IMR-90 (cell line): Measurements from ENCODE around the gene ADGRD1. TPM values are rescaled to one million over a fixed set of nuclear protein-coding genes. Genes with fewer than 3 reads are reported as not detected.

Experiments used
- ATAC-seq: fragments of 200-7000 bp; cut with Tn5 transposase; 2 replicates; pipeline ENCODE4 v1.9.1; 2020; ENCODE audit warnings: low read depth, mild to moderate bottlenecking, moderate library complexity
- BruUV-seq: library from RNA; stranded (reverse); fragments of 400-500 nt; replicated peaks from 2 replicates; lab custom pipeline; 2021; lab: Mats Ljungman, UMichigan
- CTCF ChIA-PET: fragments of 300-600 bp; formaldehyde crosslinking; extraction: SDS; loops from one replicate; lab custom pipeline; 2021; ENCODE audit warnings: antibody characterized with exemption; lab: Yijun Ruan, JAX
- POLR2A ChIA-PET: fragments of 300-600 bp; sonication (Branson Sonifier 250); formaldehyde crosslinking; loops from one replicate; lab custom pipeline; 2022; ENCODE audit warnings: antibody characterized with exemption; ENCODE audit not compliant: unreplicated experiment; lab: Charles Lee
- DNase-seq: peaks from one replicate; pipeline ENCODE4 v3.0.0; 2013
- H2AFZ ChIP-seq: replicated peaks from 2 replicates; pipeline ENCODE3; 2013; ENCODE audit warnings: low read length, mild to moderate bottlenecking; ENCODE audit not compliant: poor library complexity
- H2AK5ac ChIP-seq: 2 replicates; pipeline ENCODE4 v1.6.1; 2013; ENCODE audit warnings: low read depth, low read length, inconsistent platforms
- H2AK9ac ChIP-seq: replicated peaks from 2 replicates; pipeline ENCODE3; 2013; ENCODE audit warnings: mild to moderate bottlenecking, low read depth, low read length, moderate library complexity; ENCODE audit not compliant: poor library complexity
- H2BK120ac ChIP-seq: 2 replicates; pipeline ENCODE4 v1.6.1; 2013; ENCODE audit warnings: low read depth, low read length, inconsistent platforms
- H2BK15ac ChIP-seq: 3 replicates; pipeline ENCODE4 v1.6.1; 2013; ENCODE audit warnings: low read depth, low read length, inconsistent platforms
- H2BK20ac ChIP-seq: 2 replicates; pipeline ENCODE4 v1.6.1; 2013; ENCODE audit warnings: low read depth, mild to moderate bottlenecking, inconsistent platforms, low read length, moderate library complexity
- H2BK5ac ChIP-seq: 2 replicates; pipeline ENCODE4 v1.6.1; 2013; ENCODE audit warnings: mild to moderate bottlenecking, low read depth, low read length, inconsistent platforms; ENCODE audit not compliant: poor library complexity, severe bottlenecking
- H3K14ac ChIP-seq: replicated peaks from 2 replicates; pipeline ENCODE4 v1.6.1; 2013; ENCODE audit warnings: low read depth, low read length, inconsistent platforms
- H3K18ac ChIP-seq: 2 replicates; pipeline ENCODE4 v1.6.1; 2013; ENCODE audit warnings: low read depth, low read length, control low read depth
- H3K23ac ChIP-seq: 2 replicates; pipeline ENCODE4 v1.6.1; 2013; ENCODE audit warnings: low read depth, low read length, inconsistent platforms
- H3K27ac ChIP-seq: 2 replicates; pipeline ENCODE4 v1.5.1; 2013; ENCODE audit warnings: mild to moderate bottlenecking, control low read depth, low read length; ENCODE audit not compliant: insufficient read depth
- H3K27me3 ChIP-seq: 2 replicates; pipeline ENCODE4 v1.6.1; 2013; ENCODE audit warnings: low read length; ENCODE audit not compliant: control insufficient read depth, insufficient read depth
- H3K36me3 ChIP-seq: 2 replicates; pipeline ENCODE4 v1.6.1; 2013; ENCODE audit warnings: low read length, mixed read lengths; ENCODE audit not compliant: control insufficient read depth, insufficient read depth
- H3K4ac ChIP-seq: 2 replicates; pipeline ENCODE4 v1.6.1; 2013; ENCODE audit warnings: low read depth, low read length, inconsistent platforms
- H3K4me1 ChIP-seq: 2 replicates; pipeline ENCODE4 v1.6.1; 2013; ENCODE audit warnings: low read length, mixed read lengths; ENCODE audit not compliant: control insufficient read depth, insufficient read depth
- H3K4me2 ChIP-seq: 2 replicates; pipeline ENCODE4 v1.6.1; 2013; ENCODE audit warnings: low read depth, mild to moderate bottlenecking, control low read depth, low read length, moderate library complexity
- H3K4me3 ChIP-seq: 2 replicates; pipeline ENCODE4 v1.5.1; 2013; ENCODE audit warnings: low read depth, mild to moderate bottlenecking, control low read depth, low read length, moderate library complexity; ENCODE audit not compliant: insufficient read depth
- H3K56ac ChIP-seq: 2 replicates; pipeline ENCODE4 v1.6.1; 2013; ENCODE audit warnings: low read length, inconsistent platforms; ENCODE audit not compliant: insufficient read depth; ENCODE audit errors: extremely low read depth
- H3K79me1 ChIP-seq, 2 experiments: 2 replicates each; pipeline ENCODE4 v1.6.1; 2013; ENCODE audit warnings: low read length in 2 of 2, inconsistent platforms in 1 of 2, low read depth in 1 of 2
- H3K9ac ChIP-seq: 2 replicates; pipeline ENCODE4 v1.6.1; 2013; ENCODE audit warnings: low read depth, low read length, control low read depth
- H3K9me1 ChIP-seq: 2 replicates; pipeline ENCODE4 v1.6.1; 2013; ENCODE audit warnings: low read length, inconsistent platforms; ENCODE audit not compliant: insufficient read depth
- H3K9me3 ChIP-seq: 2 replicates; pipeline ENCODE4 v1.6.1; 2013; ENCODE audit warnings: low read length; ENCODE audit not compliant: control insufficient read depth, insufficient read depth
- H4K20me1 ChIP-seq: 2 replicates; pipeline ENCODE4 v1.6.1; 2013; ENCODE audit warnings: low read length, inconsistent platforms; ENCODE audit not compliant: insufficient read depth
- H4K5ac ChIP-seq: 2 replicates; pipeline ENCODE4 v1.6.1; 2013; ENCODE audit warnings: mild to moderate bottlenecking, low read depth, low read length, control low read depth
- H4K8ac ChIP-seq, 2 experiments: 2 replicates each; pipeline ENCODE4 v1.6.1; 2013; ENCODE audit warnings: low read depth in 2 of 2, low read length in 2 of 2, control low read depth in 1 of 2, inconsistent platforms in 1 of 2
- H4K91ac ChIP-seq: 2 replicates; pipeline ENCODE4 v1.6.1; 2013; ENCODE audit warnings: low read depth, low read length, inconsistent platforms; ENCODE audit not compliant: insufficient read depth
- BHLHE40 ChIP-seq: fragments of 150-350 bp; IDR thresholded peaks from 2 replicates; pipeline ENCODE4 v1.6.1; 2016; ENCODE audit warnings: mild to moderate bottlenecking, low read depth, low read length
- CEBPB ChIP-seq: IDR thresholded peaks from 2 replicates; pipeline ENCODE4 v1.6.1; 2012; ENCODE audit warnings: low read depth, low read length, improper control_type of control experiment
- CHD1 ChIP-seq: IDR thresholded peaks from 2 replicates; pipeline ENCODE4 v1.6.1; 2012; ENCODE audit warnings: low read depth, low read length, improper control_type of control experiment
- CTCF ChIP-seq: conservative IDR thresholded peaks from 2 replicates; pipeline ENCODE4 v1.5.1; 2012; ENCODE audit warnings: mild to moderate bottlenecking, low read depth, low read length, improper control_type of control experiment
- ELK1 ChIP-seq: fragments of 150-350 bp; IDR thresholded peaks from 2 replicates; pipeline ENCODE4 v1.6.1; 2016; ENCODE audit warnings: low read depth, mild to moderate bottlenecking, low read length, moderate library complexity, borderline replicate concordance
- FOS ChIP-seq: fragments of 150-350 bp; IDR thresholded peaks from 2 replicates; pipeline ENCODE4 v1.6.1; 2016; ENCODE audit warnings: low read depth, low read length
- MAFK ChIP-seq: IDR thresholded peaks from 2 replicates; pipeline ENCODE4 v1.6.1; 2012; ENCODE audit warnings: low read depth, low read length, improper control_type of control experiment
- MAZ ChIP-seq: IDR thresholded peaks from 2 replicates; pipeline ENCODE4 v1.6.1; 2012; ENCODE audit warnings: low read depth, mild to moderate bottlenecking, low read length, improper control_type of control experiment, moderate library complexity, borderline replicate concordance
- MXI1 ChIP-seq: IDR thresholded peaks from 2 replicates; pipeline ENCODE4 v1.6.1; 2012; ENCODE audit warnings: low read depth, mild to moderate bottlenecking, low read length, moderate library complexity, borderline replicate concordance
- NFE2L2 ChIP-seq: fragments of 150-350 bp; IDR thresholded peaks from 2 replicates; pipeline ENCODE4 v1.6.1; 2016; ENCODE audit warnings: low read depth, mild to moderate bottlenecking, low read length
- POLR2A ChIP-seq: IDR thresholded peaks from 2 replicates; pipeline ENCODE4 v1.6.1; 2012; ENCODE audit warnings: mild to moderate bottlenecking, low read depth, low read length
- RAD21 ChIP-seq: IDR thresholded peaks from 2 replicates; pipeline ENCODE4 v1.6.1; 2012; ENCODE audit warnings: low read length, improper control_type of control experiment
- RCOR1 ChIP-seq: IDR thresholded peaks from 2 replicates; pipeline ENCODE4 v1.6.1; 2012; ENCODE audit warnings: mild to moderate bottlenecking, low read length, improper control_type of control experiment; ENCODE audit not compliant: insufficient replicate concordance
- RFX5 ChIP-seq: IDR thresholded peaks from 2 replicates; pipeline ENCODE4 v1.8.0; 2012; ENCODE audit warnings: low read depth, mild to moderate bottlenecking, low read length, moderate library complexity
- SMC3 ChIP-seq: fragments of 150-350 bp; IDR thresholded peaks from 2 replicates; pipeline ENCODE4 v1.6.1; 2016; ENCODE audit warnings: low read depth, mild to moderate bottlenecking, antibody characterized with exemption, low read length, moderate library complexity
- WGBS, 2 experiments: methylation state at CpG; one replicate each; pipeline versions ENCODE4 v1.1.5 to v1.1.7; 2013; ENCODE audit warnings: missing lambda C conversion rate in 2 of 2; ENCODE audit not compliant: insufficient read length in 1 of 2; ENCODE audit errors: extremely low coverage in 2 of 2; 5-methylcytosine and 5-hydroxymethylcytosine counted together
- dilution Hi-C: fragments of 300-500 bp; cut with HindIII; formaldehyde crosslinking; loops from one replicate; pipeline ENCODE4 v1.14.3; 2018; ENCODE audit warnings: low sequenced_read_pairs; ENCODE audit not compliant: unreplicated experiment
- in situ Hi-C: fragments of 300-500 bp; cut with MboI; formaldehyde crosslinking; loops from 3 replicates; pipeline ENCODE4 v1.14.3; 2019; ENCODE audit warnings: low sequenced_read_pairs, inconsistent platforms, mixed read lengths
- intact Hi-C: fragments of 100-400 bp; cut with micrococcal nuclease; formaldehyde crosslinking; loops from 2 replicates; pipeline ENCODE4 v1.10.0; 2022
- polyA plus RNA-seq, 3 experiments: library from polyadenylated mRNA; depleted of rRNA; stranded (reverse); fragments of >200 nt; gene quantifications; 2 replicates each; pipeline ENCODE4 v1.2.3, GENCODE V29; 2012; ENCODE audit warnings: low replicate concordance in 1 of 3
- total RNA-seq: library from RNA; depleted of rRNA; stranded (reverse); fragments of >200 nt; gene quantifications from 2 replicates; pipeline ENCODE4 v1.2.3, GENCODE V29; 2012
- TF ChIP-seq, protein P1 (sequence below): fragments of 150-350 bp; IDR thresholded peaks from 2 replicates; pipeline ENCODE4 v1.6.1; 2017; ENCODE audit warnings: mild to moderate bottlenecking, antibody characterized with exemption, low read length, low read depth

The ADGRD1 gene
- total and polyA plus RNA-seq, 2 of the 4 experiments (the other 2 are of a cell fraction), result not detected

DNA sequence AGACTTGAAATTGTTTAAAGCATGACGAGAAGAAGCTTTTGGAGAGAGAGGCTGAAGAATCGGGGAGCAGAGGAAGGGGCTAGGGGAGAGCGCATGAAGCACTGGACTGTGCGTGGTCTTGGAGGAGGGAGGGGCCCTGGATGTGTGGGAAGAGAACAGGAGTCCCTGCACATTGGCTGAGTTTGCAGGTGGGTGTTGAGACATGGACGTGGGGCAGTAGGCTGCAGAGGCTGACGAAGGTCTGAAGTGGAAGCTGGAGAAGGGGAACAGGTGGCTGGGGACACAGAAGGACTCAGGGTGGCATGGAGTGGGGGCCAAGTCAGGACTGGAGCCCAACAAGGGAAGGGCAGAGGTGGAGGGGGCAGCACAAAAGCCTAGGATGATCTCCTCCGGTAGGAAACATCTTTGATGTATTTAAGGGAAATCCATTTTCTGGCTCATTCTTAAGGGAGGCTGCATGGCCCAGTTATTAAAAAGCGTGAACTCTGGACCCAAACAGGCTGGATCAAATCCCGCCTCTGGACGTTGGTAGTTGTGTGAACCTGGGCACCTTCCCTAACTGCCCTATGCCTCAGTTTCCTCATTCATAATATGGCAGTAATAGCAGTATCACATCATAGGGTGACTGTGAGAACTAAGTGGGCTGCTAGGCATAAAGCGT is 29.0 kb downstream of the ADGRD1 start:
- Histone ChIP-seq H3K4me1 (no peaks in the 10 kb centered on the region), H2AK5ac (no peak overlapping the region), H3K27me3 (no peaks in the 10 kb centered on the region), H3K36me3 (no peaks in the 10 kb centered on the region), H3K14ac (no peak overlapping the region), H4K8ac (no peak overlapping the region), H4K5ac (no peak overlapping the region), H2AFZ (no peak overlapping the region), H3K56ac (no peak overlapping the region), H3K9me1 (no peaks in the 10 kb centered on the region), H3K4me3 (no peak overlapping the region), H2BK5ac (no peak overlapping the region), H2BK15ac (no peak overlapping the region), H2BK20ac (no peak overlapping the region), H3K23ac (no peak overlapping the region), H3K4ac (no peak overlapping the region), H2AK9ac (no peak overlapping the region), H3K9ac (no peak overlapping the region), H2BK120ac (no peak overlapping the region), H3K79me1 (no peaks in the 10 kb centered on the region), H3K27ac (no peak overlapping the region), H3K4me2 (no peak overlapping the region), H4K91ac (no peak overlapping the region), H3K9me3 (peaks cover 24% of the 10 kb centered on the region), H3K18ac (no peak overlapping the region), H4K20me1 (no peaks in the 10 kb centered on the region)
- WGBS, 2 experiments, result 40% methylated on average over 1 of the region's 11 CpGs; no CpG with 5 or more reads in 1 of the 2 experiments
- TF ChIP-seq MAZ, result no peak
- TF ChIP-seq SMC3, result no peak
- TF ChIP-seq, protein P1, sequence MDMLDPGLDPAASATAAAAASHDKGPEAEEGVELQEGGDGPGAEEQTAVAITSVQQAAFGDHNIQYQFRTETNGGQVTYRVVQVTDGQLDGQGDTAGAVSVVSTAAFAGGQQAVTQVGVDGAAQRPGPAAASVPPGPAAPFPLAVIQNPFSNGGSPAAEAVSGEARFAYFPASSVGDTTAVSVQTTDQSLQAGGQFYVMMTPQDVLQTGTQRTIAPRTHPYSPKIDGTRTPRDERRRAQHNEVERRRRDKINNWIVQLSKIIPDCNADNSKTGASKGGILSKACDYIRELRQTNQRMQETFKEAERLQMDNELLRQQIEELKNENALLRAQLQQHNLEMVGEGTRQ, result no peak
- TF ChIP-seq CEBPB, result no peak
- TF ChIP-seq NFE2L2, result no peak
- no peak for TF ChIP-seq RAD21
- no peak for TF ChIP-seq BHLHE40
- no peak for TF ChIP-seq RCOR1
- TF ChIP-seq POLR2A, result no peak
- TF ChIP-seq CTCF, result no peak
- no peak for TF ChIP-seq MXI1
- no peak for TF ChIP-seq CHD1
- no peak for TF ChIP-seq MAFK
- no peak for TF ChIP-seq RFX5
- no peak for TF ChIP-seq ELK1
- TF ChIP-seq FOS, result no peak
- dilution Hi-C loops (no loop called here), intact Hi-C loops (no loop called here), in situ Hi-C loops (no loop called here)
- POLR2A ChIA-PET, result no interaction called here
- ATAC-seq, result no peak
- DNase-seq, result no peak
- CTCF ChIA-PET, result no interaction called here
- no TSS peak for BruUV-seq
